SU-DHL-6 (cell line): Measurements from ENCODE around the gene SUPT4H1.

ENCODE experiments used
- H2AFZ ChIP-seq: fragments of 200-600 bp; sonication (generic); 2 replicates; pipeline ENCODE4 v1.6.1; 2014; ENCODE audit warnings: low read depth, mild to moderate bottlenecking, moderate library complexity, mixed read lengths, antibody characterized with exemption, low read length; ENCODE audit not compliant: severe bottlenecking
- H3F3A ChIP-seq: fragments of 200-600 bp; shearing (Covaris generic); 2 replicates; pipeline ENCODE4 v1.6.0; 2016; ENCODE audit warnings: antibody characterized with exemption, mild to moderate bottlenecking; ENCODE audit not compliant: insufficient read depth
- H3K27ac ChIP-seq: fragments of 200-600 bp; sonication (generic); 2 replicates; pipeline ENCODE4 v1.5.1; 2016; ENCODE audit warnings: low read depth, mild to moderate bottlenecking, low read length, moderate library complexity, mixed read lengths
- H3K27me3 ChIP-seq: fragments of 200-600 bp; sonication (generic), shearing (Covaris generic); 2 replicates; pipeline ENCODE4 v1.6.0; 2014; ENCODE audit warnings: mild to moderate bottlenecking, low read length
- H3K36me3 ChIP-seq: fragments of 200-600 bp; sonication (generic); 2 replicates; pipeline ENCODE4 v1.6.1; 2014; ENCODE audit warnings: mild to moderate bottlenecking, low read length, mixed read lengths
- H3K4me2 ChIP-seq: fragments of 300-600, 200-600 bp; shearing (Covaris generic), sonication (generic); 2 replicates; pipeline ENCODE4 v1.6.0; 2014; ENCODE audit warnings: low read length, low read depth, mild to moderate bottlenecking; ENCODE audit not compliant: poor library complexity, severe bottlenecking
- H3K4me3 ChIP-seq: fragments of 200-600 bp; sonication (generic); 2 replicates; pipeline ENCODE4 v1.5.1; 2014; ENCODE audit warnings: antibody characterized with exemption, low read length, mild to moderate bottlenecking, mixed read lengths; ENCODE audit not compliant: insufficient read depth, poor library complexity, severe bottlenecking
- H3K79me2 ChIP-seq: fragments of 200-600 bp; sonication (generic); 2 replicates; pipeline ENCODE4 v1.6.1; 2014; ENCODE audit warnings: mild to moderate bottlenecking, low read length, moderate library complexity; ENCODE audit not compliant: insufficient read depth
- H3K9ac ChIP-seq: fragments of 200-600 bp; sonication (generic); 2 replicates; pipeline ENCODE4 v1.7.0; 2014; ENCODE audit warnings: mild to moderate bottlenecking, low read length
- H3K9me2 ChIP-seq: fragments of 200-600 bp; sonication (generic); replicated peaks from 2 replicates; pipeline ENCODE4 v1.6.1; 2014; ENCODE audit warnings: low read length; ENCODE audit not compliant: insufficient read depth
- H3K9me3 ChIP-seq: fragments of 200-600 bp; sonication (generic); 2 replicates; pipeline ENCODE4 v1.6.1; 2014; ENCODE audit warnings: low read length, mixed read lengths; ENCODE audit not compliant: insufficient read depth
- H4K20me1 ChIP-seq: fragments of 200-600 bp; sonication (generic); 2 replicates; pipeline ENCODE4 v1.6.1; 2014; ENCODE audit warnings: low read depth, mild to moderate bottlenecking, antibody characterized with exemption, low read length, moderate library complexity, mixed read lengths
- EZH2phosphoT487 ChIP-seq: fragments of 200-600 bp; sonication (generic), shearing (Covaris generic); conservative IDR thresholded peaks from 2 replicates; pipeline ENCODE4 v1.6.1; 2018; ENCODE audit warnings: mild to moderate bottlenecking, antibody characterized with exemption, low read length, moderate library complexity, mixed read lengths
- TF ChIP-seq, protein P1 (sequence below): fragments of 200-600 bp; sonication (generic); IDR thresholded peaks from one replicate; pipeline ENCODE4 v1.5.1; 2017; ENCODE audit warnings: antibody characterized with exemption, mild to moderate bottlenecking, low read length, moderate library complexity; ENCODE audit not compliant: insufficient read depth, poor library complexity, severe bottlenecking

The SUPT4H1 gene

DNA sequence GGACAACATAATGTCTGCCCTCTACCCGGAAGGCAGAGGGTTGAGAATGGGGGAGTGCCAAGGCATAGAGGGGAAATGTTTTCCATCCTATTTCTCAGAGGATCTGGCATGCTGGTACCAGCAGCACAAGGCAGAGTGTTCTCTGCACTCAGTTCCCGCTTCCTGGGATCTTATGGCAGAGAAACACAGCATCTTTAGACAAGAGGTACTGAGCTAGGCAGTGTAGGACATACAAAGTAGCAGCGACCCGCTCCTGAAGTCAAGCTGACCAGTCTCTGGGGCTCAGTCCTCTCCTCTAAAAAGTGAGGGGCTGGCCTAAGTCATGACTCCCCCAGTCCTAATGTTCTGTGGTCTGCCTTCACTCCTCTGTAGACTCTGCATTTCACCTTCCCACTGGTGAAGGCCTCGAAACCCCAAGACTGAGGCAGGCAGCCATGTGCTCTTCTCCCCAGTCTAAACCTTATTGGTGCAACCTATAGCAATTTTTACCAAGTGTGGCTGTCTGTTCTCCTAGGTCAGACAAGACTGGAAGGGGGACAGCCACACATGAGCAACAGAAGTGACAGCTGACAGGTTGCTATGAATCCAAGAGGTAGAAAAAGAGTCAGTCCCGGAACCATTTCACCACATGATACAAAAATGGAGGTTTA is 12.1 kb downstream of the SUPT4H1 start:
- Histone ChIP-seq H3K27ac (peak overlapping the region; percentile 97), H4K20me1 (no peaks in the 10 kb centered on the region), H3K9me3 (no peaks in the 10 kb centered on the region), H3K36me3 (no peaks in the 10 kb centered on the region), H3K4me2 (peak overlapping the region; percentile 99), H3K9me2 (no peaks in the 10 kb centered on the region), H3K9ac (peak overlapping the region; percentile 100), H3F3A (peaks cover 87% of the 10 kb centered on the region), H3K4me3 (peak overlapping the region; percentile 41), H2AFZ (no peak overlapping the region), H3K27me3 (no peaks in the 10 kb centered on the region), H3K79me2 (peaks cover 40% of the 10 kb centered on the region)
- TF ChIP-seq, protein P1, sequence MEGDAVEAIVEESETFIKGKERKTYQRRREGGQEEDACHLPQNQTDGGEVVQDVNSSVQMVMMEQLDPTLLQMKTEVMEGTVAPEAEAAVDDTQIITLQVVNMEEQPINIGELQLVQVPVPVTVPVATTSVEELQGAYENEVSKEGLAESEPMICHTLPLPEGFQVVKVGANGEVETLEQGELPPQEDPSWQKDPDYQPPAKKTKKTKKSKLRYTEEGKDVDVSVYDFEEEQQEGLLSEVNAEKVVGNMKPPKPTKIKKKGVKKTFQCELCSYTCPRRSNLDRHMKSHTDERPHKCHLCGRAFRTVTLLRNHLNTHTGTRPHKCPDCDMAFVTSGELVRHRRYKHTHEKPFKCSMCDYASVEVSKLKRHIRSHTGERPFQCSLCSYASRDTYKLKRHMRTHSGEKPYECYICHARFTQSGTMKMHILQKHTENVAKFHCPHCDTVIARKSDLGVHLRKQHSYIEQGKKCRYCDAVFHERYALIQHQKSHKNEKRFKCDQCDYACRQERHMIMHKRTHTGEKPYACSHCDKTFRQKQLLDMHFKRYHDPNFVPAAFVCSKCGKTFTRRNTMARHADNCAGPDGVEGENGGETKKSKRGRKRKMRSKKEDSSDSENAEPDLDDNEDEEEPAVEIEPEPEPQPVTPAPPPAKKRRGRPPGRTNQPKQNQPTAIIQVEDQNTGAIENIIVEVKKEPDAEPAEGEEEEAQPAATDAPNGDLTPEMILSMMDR = no peak
- no peak for TF ChIP-seq EZH2phosphoT487

DNA sequence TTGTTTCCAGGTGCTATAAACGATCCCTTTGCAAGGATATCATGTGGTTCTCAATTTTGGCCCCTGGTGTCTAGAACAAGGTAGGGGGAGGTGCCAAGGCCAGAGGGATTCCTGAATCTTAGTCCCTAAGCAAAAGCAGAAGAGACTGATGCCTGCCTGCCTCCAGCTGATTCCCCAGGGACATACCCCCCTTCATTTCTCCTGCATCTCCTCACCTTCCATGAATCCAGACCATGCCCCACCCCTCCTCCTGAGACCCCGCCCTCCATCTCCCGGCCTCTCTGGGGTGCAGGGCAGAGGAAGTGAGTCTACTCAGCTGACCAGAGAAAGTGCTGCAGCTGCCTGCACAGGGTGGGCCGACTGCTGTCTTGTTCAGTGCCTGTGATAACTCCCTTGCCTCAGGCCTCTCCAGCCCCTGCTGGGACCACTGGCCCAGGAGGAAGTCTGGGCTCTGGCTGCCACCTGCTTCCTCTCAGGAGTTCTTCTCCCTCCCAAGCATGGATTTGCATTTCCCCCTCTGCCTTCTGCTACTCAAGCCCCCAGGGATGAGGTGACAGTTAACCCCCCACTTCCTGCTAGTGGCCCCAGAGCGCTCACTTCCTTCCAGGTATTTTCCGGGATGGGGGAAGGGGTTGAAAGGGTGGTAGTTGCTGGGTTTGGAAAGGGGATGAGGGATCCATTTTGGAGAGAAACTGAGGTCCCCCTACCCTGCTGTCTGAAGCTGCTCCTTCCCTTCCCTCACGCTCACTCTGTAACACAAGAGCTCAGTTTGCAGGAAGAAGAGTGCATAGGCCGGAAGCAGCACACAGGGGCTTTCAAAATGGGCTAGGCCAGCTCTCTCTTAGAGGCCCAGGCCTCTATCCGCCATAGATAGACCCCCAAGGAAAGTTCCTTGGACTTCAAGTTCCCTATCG is 12.9 kb downstream of the SUPT4H1 start:
- Histone ChIP-seq H3K4me3 (peak overlapping the region; percentile 41), H3K27ac (peak overlapping the region; percentile 97), H3K27me3 (no peaks in the 10 kb centered on the region), H3K9ac (peak overlapping the region; percentile 100), H3K36me3 (no peaks in the 10 kb centered on the region), H4K20me1 (no peaks in the 10 kb centered on the region), H2AFZ (no peak overlapping the region), H3K4me2 (peak overlapping the region; percentile 99), H3K9me3 (no peaks in the 10 kb centered on the region), H3F3A (peaks cover 87% of the 10 kb centered on the region), H3K9me2 (no peaks in the 10 kb centered on the region), H3K79me2 (peaks cover 40% of the 10 kb centered on the region)
- no peak for TF ChIP-seq EZH2phosphoT487
- TF ChIP-seq, protein P1 = no peak

DNA sequence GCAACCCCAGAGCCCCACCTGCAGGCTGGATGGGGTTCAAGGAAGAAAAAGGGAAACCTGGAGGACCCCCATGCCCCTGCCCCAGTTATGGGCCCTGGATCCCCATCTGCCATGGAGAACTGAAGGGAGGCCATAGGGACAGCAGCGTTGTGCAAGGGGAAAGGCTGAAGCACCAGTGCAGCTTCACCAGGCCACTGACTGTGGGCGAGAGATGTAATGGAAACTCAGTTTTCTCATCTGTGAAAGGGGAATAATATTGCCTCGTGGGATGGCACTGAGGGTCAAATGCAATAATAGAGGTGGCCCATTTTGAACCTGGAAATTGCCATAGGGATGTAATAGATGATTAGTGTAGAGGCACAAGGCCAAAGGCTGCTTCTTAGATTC is 13.6 kb downstream of the SUPT4H1 start:
- peak overlapping the region; percentile 97 for H3K27ac ChIP-seq
- peaks cover 87% of the 10 kb centered on the region for H3F3A ChIP-seq
- no peaks in the 10 kb centered on the region for H3K9me2 ChIP-seq
- H3K79me2 ChIP-seq = peaks cover 39% of the 10 kb centered on the region
- TF ChIP-seq, protein P1 = peak; percentile 28
- TF ChIP-seq EZH2phosphoT487 = no peak
- H3K9me3 ChIP-seq = no peaks in the 10 kb centered on the region
- H3K27me3 ChIP-seq = no peaks in the 10 kb centered on the region
- no peaks in the 10 kb centered on the region for H3K36me3 ChIP-seq
- no peaks in the 10 kb centered on the region for H4K20me1 ChIP-seq
- peak overlapping the region; percentile 100 for H3K9ac ChIP-seq
- no peak overlapping the region for H2AFZ ChIP-seq
- peak overlapping the region; percentile 99 for H3K4me2 ChIP-seq
- peak overlapping the region; percentile 41 for H3K4me3 ChIP-seq
